Left ventricle myocardium superior (tissue), 1 donor: Measurements from ENCODE around the gene CLDN18. TPM values are rescaled to one million over a fixed set of nuclear protein-coding genes. Genes with fewer than 3 reads are reported as not detected.

Experiments
- ATAC-seq: fragments of 200-7000 bp; cut with Tn5 transposase; one replicate; pipeline ENCODE4 v1.9.1; 2020; ENCODE audit warnings: mild to moderate bottlenecking, moderate library complexity
- DNase-seq: peaks from one replicate; pipeline ENCODE4 v3.0.0-alpha.2; 2020
- intact Hi-C: fragments of 100-400 bp; cut with micrococcal nuclease; formaldehyde crosslinking; loops from one replicate; pipeline ENCODE4 v1.11.0; 2022
- total RNA-seq: library from RNA; stranded (reverse); fragmentation: NEBNext Ultra II Directional; extraction: Animal tissue kit (Norgen Biotek cat#: 25700); gene quantifications from one replicate; pipeline ENCODE4 v1.2.1, GENCODE V29; 2021
- donor health status: DM: no; HTN: yes; CAD: no; lungs with severe emphysema.

The CLDN18 gene
- total RNA-seq, 1 donor from 2014 or later, result not detected

DNA sequence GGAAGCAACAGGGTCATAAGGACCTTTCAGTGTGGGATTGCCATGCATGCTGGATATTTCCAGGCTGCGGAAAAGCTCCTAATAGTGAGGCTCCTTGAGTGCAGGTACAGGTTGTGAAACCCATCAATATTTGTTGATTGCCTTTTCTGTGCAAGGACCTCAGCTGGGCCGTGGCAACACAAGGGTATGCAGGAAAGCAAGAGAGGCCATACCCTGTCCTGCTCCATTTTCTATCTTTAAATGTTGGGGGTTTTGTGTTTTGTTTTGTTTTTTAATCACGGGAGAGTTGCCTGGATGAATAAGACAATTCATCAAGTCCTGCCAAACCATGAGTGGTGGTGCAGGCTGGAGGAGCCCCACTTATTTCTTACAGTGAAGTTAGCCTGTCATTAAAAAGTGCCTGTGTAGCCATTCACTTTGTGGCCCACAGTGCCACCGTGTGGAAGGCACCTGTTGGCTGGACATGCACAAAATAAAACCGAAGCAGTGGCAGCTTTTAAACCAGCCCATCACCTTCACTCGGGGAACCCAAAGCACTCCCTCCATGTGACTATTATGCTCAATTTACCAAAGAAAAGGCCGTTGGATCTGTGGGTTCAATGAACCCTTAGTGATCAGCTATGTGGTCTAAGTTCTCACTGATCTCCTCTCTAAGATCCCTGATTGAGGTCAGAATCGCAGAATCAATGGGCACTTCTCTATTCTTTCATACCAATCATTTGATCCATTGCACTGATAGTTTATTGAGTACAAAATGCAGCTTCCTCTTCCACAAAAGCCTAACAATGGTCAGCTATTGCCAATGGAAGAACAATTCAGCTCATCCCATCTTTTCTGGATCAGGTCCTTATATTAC is 42.2 kb downstream of the CLDN18 start:
- ATAC-seq (peak; percentile 79), DNase-seq (peak; percentile 64)
- intact Hi-C loops, result loop anchor here (10.0 kb wide), 1 partner anchor 947 kb away; no protein-coding TSS in a partner anchor

DNA sequence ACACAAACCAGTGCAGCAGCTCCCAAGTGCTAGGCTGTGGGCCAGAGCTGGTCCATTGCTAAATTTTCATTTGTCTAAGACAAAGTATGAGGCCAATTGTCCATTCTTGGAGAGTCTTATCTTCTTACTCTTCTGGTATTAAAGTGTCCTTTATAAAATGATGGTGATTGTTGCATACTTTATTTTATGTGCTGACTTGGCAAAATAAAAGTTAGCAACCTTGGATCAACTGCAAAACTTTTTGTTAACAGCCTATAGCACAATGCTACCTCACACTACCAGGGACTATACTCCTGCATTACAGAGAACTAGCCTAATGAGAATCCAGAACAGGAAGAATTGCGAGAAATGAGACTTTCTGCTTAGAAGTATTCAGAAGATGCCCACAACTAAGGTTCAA is 44.1 kb downstream of the CLDN18 start:
- DNase-seq (no peak), ATAC-seq (no peak)
- intact Hi-C loops, result loop anchor here (10.0 kb wide), 1 partner anchor 949 kb away; no protein-coding TSS in a partner anchor

- intact Hi-C loops, result loop anchor here (10.0 kb wide), 1 partner anchor 953 kb away; no protein-coding TSS in a partner anchor
- ATAC-seq, result peak; percentile 59
- no peak for DNase-seq
Observed at GRCh38 chr3:138057384-138057783, 47.4 kb downstream of the CLDN18 start.

DNA sequence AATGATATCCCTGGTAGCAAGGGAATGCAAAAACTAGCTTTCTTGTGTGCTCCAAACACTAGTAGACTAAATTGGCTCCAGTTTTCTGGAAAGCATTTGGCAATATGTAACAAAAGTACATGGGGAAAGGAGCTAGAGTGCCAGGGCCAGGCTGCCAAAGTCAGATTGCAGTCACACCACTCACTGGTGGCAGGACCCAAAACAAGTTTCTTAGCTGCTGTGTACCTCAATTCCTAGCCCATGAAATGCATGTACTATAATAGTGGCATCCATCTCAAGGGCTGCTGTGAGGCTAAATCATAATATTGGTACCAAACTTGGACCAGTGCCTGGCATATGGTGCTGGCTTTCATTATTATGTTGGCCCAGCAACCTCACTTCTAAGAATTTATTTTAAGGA is 49.3 kb downstream of the CLDN18 start:
- DNase-seq (peak; percentile 55), ATAC-seq (peak; percentile 86)
- intact Hi-C loops, result loop anchor here (10.0 kb wide), 1 partner anchor 954 kb away; no protein-coding TSS in a partner anchor

DNA sequence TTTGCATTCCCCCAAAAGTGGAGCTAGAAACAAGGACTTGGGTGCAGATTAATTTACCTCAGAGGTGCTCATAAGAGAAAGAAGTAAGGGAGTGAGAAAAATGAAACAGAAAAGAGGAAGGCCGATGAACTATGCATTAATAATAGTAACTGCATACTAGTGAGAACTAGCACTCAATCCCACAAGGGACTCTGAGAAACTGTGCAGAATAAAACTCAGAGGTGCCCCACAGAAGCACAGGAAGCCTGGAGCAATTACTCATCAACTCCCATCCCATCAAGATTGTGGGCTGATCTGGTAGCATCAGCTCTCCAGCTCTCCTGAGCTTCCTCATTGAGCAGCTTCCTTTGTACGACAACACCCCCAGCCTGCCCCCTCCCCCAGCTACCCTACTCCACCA is 50.8 kb downstream of the CLDN18 start:
- ATAC-seq, result no peak
- intact Hi-C loops, result no loop called here
- DNase-seq, result no peak

- DNase-seq (no peak), ATAC-seq (peak; percentile 46)
- intact Hi-C loops, result no loop called here
Observed at GRCh38 chr3:138062037-138062436, 52.1 kb downstream of the CLDN18 start.

GRCh38 chr3:138062626-138063025 is 52.7 kb downstream of the CLDN18 start:
- no peak for ATAC-seq
- no peak for DNase-seq
- intact Hi-C loops, result no loop called here

DNA sequence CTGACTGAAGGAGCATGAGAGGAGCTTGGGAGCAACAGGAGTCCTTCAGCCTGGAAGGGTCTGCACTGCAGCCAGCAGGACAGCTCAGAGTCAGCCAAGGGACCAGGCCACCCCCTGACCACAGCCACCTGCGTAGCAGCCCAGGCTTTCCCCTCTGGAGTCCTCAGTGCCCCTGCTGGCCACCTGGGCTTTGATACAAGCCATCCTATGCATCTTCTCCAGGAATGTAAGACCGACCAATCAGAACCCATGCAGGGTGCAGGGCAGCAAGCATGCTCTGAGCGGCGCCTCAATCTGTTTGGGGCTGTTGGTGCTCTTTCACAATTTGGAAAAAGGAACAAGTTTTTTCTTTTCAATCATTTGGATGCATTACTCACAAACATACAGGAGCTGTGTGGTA is 53.5 kb downstream of the CLDN18 start:
- ATAC-seq (no peak), DNase-seq (no peak)
- intact Hi-C loops, result no loop called here

DNA sequence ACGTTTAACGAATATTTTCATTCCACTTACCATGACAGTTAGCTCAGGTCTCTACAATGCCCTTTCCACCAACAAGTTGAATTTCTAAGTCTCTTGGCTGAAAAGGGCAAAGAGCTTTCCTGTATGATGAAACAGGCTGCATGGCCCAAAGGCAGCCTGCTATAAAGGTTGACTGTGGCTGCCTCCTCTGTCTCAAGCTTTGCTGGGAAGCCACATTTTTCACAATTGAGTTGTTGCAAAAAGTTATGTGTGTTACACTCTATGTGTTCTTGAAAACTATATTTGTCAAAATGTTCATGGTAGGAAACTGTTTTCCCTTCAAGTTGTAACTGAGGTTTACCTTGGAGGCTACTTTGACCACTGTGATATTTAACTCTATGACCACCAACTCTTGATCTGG is 56.0 kb downstream of the CLDN18 start:
- intact Hi-C loops, result no loop called here
- DNase-seq, result no peak
- no peak for ATAC-seq

- intact Hi-C loops, result no loop called here
- DNase-seq, result no peak
- no peak for ATAC-seq
Observed at GRCh38 chr3:138066383-138066782, 56.4 kb downstream of the CLDN18 start.

DNA sequence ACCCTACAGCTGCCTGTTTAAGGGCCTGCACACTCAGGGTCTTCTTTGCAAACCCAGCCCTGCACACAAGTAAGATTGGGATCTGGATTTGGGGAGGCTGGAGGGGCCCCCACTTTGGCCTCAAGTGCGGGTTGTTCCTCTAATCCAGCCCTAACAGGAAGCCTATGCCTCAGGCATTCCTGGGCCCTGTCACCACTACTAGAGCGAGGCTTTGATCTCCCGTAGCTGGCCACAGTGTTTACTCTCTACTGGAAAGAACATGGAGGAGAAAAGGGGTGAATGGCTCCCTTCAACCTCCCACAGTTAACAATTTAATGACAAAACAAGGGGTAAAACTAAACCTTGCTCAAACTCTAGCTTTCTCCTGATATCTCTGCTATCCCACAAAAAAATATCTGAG is 57.0 kb downstream of the CLDN18 start:
- DNase-seq (no peak), ATAC-seq (no peak)
- intact Hi-C loops, result no loop called here

- ATAC-seq, result no peak
- intact Hi-C loops, result loop anchor here (1.0 kb wide), 1 partner anchor 51 kb away; no protein-coding TSS in a partner anchor
- no peak for DNase-seq
Observed at GRCh38 chr3:138068046-138068445, 58.1 kb downstream of the CLDN18 start.

DNA sequence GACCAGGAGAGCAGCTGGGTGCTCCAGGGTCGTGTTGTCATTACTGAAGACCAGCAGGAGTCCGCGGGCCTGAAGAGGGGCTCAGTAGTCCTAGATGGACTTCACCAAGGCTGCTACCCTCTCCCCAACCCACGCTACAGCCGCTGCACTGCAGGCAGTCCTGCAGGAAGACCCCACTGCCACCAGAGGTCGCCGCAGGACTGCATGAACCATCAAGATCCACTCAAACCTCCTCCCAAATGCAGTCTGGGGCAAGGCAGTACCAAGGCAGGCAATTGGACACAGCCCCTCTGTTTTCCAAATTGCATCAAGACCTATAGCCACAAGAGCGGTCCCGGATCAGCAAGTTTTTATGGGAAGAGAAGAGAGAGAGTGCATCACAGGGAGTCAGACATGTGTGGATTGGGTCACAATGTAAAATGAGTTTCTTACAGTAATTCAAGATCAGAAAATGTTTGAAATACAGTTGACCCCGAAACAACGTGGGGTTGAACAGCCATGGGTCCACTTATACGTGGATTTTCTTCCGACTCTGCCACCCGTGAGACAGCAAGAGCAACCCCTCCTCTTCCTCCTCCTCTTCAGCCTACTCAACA is 58.7 kb downstream of the CLDN18 start:
- ATAC-seq (peak; percentile 95), DNase-seq (peak; percentile 83)
- intact Hi-C loops, result loop anchor here (1.0 kb wide), 1 partner anchor 51 kb away; no protein-coding TSS in a partner anchor

DNA sequence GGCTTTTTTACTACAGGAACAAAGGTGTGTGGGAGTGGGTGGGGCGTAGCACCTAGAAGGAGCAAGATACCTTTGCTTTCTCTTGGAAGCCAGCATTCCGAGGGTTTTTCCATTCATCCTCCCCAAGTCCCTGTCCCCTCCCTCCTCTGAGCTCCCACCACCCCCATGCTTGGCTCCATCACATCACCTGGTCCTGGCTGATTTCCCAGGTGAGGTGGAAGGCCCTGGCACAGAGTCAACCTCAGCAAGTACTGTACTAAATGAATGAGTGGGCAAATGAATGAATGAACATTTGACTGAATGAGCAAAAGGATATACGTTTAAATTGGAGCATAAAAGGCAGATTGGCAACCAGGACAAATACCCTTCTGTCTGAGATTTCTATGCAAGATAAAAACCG is 60.0 kb downstream of the CLDN18 start:
- intact Hi-C loops, result no loop called here
- ATAC-seq (no peak), DNase-seq (no peak)

GRCh38 chr3:138072796-138073195 is 62.8 kb downstream of the CLDN18 start:
- intact Hi-C loops, result no loop called here
- ATAC-seq (no peak), DNase-seq (no peak)

DNA sequence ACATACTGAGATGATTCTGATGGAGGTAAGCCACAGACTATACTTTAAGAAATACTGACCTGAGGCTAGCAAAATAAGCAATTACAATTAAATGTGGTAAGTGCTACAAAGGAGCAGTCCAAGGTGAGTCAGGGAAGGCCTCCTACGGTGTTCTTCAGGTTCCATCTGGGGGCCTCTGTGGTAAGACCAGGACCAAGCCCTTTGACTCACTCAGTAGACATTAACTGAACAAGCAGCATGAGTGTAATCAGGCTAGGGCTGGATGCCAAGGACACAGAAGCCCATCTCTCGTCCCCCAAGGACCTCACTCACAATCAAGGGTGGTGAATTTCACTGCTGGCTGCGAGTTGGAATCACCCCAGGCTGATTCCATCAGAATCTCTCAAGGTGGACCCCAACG is 68.1 kb downstream of the CLDN18 start:
- ATAC-seq (no peak), DNase-seq (no peak)
- intact Hi-C loops, result no loop called here

DNA sequence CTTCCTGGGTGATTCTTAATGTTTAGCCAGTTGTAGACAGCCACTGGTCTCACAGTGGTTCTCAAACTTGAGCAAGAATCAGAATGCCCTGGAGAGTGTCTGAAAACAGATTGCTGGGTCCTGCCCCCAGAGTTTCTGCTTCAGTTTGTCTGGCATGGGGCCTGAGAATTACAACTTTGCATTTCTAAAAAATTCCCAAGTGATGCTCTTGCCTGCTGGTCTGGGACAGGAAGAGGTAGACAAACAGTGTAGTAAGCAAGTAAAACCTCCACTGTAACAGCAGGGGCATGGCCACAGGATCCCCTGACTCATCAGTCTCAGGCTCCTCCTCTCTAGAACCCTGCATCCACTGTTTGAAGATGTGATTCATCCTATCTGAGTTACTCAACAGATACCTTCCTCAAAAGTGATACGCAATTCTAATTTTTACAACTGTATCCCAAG is 69.0 kb downstream of the CLDN18 start:
- intact Hi-C loops, result no loop called here
- ATAC-seq (no peak), DNase-seq (no peak)

- no peak for ATAC-seq
- DNase-seq, result no peak
- intact Hi-C loops, result no loop called here
Observed at GRCh38 chr3:138079901-138080300, 69.9 kb downstream of the CLDN18 start.

DNA sequence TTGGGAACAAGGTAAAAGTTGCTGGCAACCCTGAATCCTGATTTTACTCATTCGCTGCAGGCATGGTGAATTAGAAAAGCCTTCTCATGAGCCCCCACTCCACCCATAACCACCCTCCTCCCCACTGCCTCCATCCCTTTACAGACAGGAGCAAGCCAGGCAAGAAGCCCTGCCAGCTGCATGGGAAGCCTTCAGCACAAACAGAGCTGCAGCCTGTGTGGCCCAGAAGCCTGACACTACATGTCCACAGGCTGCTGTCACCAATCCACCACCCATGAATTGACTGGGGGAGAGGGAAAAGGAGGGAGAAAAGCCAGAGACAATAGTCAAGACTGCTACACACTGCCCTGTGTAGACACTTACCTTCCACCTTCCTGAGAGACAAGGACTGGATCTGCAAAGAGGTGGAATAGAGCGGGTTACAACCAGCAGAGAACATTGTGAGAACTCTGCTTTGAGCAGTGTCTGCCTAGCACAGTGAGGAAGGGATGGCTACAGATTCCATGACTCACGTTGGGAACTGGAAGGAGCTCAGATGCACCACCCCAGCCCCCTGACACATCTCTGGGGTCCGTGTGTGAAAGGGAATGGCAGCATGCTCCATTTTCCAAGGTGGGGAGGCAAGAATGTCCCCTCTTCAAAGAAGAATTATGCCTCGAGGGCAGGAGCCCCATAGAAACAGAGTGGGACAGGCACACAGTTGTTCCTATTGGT is 71.6 kb downstream of the CLDN18 start:
- ATAC-seq, result peak; percentile 68
- intact Hi-C loops, result no loop called here

More for the DNA sequence above, 71.6 kb downstream of the CLDN18 start:
- DNase-seq, result no peak
